Measurements from ENCODE around the gene MOV10L1.
A peak's percentile ranks its signal among the peaks of the same experiment; 100 is the strongest.

The MOV10L1 gene

DNA sequence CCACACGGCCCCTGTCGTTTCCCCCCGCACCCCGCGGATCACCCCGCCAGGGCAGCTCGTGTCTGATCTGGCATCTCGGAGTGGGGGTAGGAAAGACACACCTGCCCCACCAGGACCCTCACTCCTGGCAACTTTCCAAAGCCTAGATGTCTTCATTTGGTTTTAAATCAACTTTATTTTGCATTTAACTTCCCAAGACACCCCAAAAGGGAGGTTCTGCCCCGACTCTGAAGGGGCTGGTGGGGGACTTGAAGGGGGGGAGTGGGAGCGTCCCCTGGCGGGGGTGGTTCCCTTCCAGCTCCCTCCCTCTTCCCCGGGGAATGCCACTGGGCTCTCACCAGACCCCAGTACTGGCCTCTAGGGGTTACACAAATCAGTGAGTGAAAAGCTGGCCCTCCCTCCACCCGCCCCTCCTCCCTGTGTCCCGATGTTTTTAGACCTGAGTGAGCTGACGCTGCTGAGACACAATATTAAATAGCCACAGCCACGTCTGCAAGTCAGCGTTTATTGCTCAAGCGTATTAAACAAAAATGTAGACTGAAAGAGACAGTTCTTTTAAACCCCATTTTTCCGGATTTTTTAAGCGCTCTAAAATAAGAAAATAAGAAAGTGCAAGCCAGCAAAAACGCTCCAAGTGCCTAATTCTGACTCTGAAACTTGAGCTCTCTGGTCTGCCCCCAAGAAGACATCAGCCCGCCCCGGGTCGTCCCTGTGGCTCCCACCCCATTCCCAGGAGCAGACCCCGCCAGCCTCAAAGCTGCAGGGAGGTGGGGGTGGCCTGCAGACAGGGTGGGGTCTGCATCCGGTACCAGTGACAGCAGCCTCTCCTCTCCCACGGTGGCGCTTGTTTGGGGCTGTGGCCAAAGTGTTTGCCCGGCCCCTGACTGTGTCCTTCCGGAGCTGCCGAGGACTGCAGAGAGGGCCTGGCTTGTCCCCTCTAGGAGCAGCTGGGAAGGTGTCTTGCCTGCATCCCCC, 30.6 kb upstream of the MOV10L1 start:
- DNase-seq, result no peak

DNA sequence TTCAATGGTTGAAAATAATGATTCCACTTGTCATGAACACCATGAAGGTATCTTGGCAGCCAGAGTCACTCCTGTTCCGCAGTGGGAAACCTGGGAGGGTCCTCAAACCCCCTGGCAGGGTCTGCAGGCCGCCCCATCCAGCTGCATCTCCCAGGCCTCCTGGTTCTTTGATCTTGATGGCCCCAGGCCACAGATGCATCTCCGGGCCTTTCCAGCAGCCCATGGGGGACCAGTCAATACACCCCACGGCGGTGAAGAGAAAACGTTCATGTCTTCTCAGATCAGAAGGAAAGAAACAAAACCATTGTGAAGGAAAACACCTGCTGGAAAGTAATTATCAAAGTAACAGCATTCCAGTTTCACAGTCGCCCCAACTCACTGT, 29.9 kb upstream of the MOV10L1 start:
- no peak for DNase-seq

DNA sequence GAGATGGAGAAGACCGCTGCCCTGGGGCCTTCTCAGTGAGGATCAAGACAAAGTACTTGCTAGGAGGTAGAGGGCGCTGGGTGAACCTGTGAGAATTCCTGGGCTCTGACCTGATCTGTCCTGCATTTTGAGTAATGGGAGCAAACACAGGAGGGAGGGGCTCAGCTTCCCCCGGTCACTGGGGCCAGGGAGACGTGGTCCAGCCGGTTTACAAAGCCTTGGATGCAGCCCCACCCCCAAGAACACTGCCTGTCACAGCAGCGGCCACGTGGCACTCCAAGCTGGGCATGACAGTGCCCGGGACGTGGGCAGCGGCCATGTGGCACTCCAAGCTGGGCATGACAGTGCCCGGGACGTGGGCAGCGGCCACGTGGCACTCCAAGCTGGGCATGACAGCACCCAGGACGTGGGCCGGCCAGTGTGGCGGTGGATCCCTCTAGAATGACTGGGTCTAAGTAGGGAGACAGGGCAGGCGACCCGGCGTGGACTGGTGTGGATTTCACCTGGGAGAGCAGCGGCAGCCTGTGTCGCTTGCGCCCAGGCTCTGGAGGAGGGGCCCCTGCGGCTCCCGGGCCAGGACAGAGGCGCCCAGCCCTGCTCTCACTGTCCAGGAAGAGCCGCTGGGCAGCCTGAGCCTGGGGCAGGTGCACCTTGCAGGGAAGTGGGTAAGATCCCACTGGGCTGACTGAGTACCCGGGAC, 29.2 kb upstream of the MOV10L1 start:
- no peak for DNase-seq

DNA sequence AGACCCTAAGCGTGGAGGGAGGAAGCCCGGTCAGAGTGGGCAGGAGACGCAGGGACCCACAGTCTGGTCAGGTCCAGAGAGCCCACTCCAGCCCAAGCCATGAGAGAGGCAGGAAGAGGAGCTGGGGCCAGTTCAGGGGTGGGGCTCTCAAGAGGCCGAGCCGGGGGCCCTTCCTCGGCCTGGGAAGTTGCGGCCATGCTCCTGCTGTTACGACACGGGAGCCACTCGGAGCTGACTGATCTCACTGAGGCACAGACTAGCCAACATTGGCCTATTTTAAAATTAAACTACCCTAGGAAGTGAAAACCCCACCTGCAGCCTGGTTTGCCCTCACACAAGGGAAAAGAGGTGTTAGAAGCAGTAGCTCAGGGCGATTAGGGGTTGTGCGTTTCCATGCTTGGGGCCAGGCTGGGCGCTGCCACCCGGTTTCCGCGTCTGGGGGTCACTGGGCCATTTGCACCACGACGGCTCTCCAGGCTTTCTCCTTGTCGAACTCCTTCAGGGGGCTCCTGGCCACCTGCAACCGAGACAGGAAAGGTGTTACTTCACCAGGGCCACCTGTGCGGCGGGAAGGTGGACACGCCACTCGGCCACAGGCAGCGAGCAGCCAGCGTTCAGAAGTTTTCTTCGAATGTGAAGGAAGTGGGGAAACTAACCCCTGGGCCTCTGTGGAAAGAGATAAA, 28.5 kb upstream of the MOV10L1 start:
- no peak for DNase-seq

DNA sequence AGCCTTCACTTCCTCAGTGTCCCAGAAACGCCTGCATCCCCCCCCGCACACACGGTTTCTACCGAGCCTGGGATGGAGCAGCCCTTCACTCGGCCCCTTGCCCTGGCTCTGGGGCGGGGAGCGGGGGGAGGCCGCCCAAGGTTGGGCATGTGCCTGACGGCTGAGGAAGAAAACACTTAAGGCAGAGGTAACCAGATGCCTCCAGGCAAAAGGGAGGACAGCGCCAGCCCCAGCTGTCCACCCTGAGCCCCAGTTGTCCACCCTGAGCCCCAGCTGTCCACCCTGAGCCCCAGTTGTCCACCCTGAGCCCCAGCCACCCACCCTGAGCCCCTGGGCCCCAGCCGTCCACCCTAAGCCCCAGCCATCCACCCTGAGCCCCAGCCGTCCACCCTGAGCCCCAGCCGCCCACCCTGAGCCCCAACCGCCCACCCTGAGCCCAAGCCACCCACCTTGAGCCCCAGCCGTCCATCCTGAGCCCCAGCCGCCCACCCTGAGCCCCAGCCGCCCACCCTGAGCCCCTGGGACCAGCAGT, 27.9 kb upstream of the MOV10L1 start:
- no peak for DNase-seq

DNA sequence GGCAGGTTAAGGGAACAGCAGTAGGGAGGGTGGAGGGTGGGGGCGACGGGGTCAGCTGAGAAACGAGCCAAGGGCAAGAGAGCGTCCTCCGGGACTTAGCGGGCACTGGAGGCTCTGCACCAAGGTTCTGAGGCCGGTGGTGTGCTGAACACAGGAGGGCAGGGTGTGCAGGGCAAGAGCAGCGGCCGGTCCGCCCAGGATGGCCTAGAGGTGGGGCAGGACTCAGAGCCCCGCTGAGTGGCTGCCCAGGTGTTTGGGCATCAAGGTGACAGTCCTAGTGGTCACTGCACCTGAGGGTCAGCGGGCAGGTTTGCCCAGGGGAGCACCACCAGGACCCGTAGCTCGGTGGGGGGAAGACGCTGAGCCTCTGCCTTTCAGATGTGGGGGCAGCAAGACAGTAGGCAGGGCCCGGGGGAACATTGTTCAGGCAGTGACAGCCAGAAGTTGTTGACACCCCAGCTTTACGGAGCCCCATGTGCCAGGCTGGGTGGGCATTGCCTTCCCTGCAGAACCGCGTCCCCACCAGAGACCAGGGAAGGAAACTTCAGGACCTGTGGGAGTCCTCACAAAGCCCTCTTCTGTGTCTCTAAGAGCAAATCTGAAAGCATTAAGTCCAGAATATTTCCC, 27.2 kb upstream of the MOV10L1 start:
- DNase-seq, result no peak

DNA sequence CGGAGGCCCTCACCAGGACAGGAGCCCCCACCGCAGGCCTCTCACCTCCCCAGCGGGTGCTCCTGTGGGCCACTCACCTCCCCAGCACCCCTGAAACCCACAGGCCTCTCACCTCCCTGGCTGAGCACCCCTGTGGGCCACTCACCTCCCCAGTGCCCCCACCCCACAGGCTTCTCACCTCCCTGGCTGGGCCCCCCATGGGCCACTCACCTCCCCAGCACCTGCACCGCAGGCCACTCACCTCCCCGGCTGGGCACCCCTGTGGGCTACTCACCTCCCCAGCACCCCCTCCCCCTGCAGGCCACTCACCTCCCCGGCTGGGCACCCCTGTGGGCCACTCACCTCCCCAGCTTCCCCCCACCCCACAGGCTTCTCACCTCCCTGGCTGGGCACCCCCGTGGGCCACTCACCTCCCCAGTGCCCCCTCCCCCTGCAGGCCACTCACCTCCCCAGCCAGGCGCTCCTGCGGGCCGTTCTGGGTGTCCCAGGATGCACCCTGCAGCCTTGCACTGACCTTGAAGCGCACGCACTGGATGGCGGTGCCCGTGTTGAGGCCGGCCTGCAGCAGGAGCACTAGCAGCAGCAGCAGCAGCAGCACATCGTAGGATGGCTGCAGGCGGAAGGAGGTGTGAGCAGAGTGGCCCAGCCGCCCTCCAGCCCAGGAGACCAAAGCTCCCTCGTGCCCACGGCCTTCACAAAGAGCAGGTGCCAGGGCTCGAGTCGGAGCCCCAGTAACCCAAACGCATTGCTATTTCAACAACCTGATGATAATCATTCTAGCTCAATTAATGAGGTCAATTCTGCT, 26.0 kb upstream of the MOV10L1 start:
- DNase-seq, result no peak

DNA sequence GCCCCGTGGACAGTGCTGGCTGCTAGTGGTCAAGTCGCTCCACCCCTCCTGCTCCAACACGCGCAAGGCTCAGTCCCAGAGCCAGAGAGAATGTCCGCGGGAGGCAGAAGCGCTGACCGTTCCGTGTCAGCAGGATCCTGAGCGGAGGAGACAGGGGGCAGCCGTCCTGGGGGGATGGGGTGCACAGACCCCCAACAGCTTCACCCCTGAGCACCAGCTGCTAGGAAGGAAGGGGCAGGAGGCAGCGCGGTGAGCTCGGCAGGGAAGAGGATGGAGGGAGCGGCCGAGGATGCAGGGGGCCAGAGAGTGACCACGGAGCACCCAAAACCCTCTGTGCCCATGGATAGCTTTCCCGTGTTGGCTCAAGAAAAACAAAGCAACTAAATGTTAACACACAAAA, 25.4 kb upstream of the MOV10L1 start:
- DNase-seq, result no peak

DNA sequence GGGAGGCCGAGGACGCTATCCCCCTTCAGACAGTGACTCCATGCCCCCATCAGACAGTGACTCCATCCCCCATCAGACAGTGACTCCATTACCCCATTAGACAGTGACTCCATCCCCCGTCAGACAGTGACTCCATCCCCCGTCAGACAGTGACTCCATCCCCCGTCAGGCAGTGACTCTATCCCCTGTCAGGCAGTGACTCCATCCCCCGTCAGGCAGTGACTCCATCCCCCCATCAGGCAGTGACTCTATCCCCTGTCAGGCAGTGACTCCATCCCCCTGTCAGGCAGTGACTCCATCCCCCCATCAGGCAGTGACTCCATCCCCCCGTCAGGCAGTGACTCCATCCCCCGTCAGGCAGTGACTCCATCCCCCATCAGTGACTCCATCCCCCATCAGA, 22.6 kb upstream of the MOV10L1 start:
- DNase-seq, result no peak

DNA sequence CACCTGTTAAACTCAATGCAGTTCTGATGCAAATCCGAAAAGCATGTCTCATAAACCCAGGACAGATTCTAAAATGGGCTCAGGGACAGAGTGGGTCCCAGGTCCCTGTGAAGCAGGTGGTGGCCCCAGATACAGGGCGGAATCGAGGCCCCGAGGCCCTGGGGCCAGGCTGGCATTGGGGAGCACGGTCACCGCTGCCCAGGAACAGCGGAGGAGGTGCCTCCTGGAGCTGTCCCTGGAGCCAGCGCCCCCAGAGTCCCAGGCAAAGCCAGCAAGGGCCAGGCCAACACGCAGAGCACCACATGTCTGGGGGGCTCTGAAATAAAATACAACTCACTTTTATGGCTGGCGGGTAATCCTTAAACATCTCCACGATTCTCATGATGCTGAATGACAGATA, 21.7 kb upstream of the MOV10L1 start:
- DNase-seq, result no peak

GRCh38 chr22:50070366-50070765, 19.4 kb upstream of the MOV10L1 start:
- no peak for DNase-seq

DNA sequence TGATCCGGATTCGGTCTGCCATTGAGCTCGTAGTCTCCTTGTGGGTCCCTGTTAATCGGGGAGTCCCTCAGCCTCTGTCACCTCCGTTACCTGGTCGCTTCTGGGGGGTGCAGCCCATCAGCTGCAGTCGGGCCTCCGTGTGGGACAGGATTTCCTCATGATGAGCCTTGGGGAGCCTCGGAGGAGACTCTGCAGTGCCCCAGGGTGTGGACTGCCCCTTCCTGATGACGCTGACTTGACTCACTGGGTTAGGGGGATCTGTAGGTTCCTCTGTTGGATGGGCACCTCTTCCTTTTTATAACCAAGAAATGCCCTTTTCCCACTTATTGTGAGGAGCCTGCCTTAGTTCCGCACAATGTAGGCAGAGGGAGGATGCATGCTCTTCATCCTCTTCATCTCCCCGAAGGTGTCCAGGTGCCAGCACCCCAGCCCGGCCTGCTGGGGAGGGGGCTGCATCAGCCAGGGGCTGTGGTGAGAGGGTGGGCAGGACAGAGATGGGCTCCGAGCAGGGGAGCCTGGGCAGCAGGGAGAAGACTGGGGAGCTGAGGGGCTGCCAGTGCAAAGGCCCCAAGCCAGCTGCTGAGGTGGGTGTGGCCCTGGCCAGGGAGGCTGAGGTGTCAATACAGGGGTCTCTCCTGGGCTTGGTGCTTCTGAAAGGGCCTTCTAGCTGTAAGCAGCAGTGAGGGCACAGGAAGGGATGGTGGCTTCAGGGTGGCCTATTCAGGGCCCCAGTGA, 18.2 kb upstream of the MOV10L1 start:
- no peak for DNase-seq

DNA sequence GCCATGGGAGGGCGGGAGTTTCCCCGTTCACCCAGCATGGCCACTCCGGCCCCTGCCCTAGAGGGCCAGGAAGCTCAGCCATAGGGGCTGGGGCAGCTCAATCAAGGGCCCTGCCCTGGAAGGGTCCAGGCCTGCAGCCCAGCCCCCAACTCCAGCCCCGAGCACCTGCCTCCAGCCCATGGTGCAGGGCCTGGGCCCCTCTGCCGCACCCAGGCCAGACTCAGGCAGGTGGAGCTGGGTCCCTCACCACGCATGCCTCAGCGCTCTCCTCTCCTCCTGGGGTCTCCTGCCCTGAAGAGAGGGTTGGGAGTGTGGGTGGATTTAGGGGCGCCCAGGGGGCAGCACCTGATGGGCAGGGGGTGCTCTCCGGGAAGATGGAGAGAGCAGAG, 17.6 kb upstream of the MOV10L1 start:
- DNase-seq, result no peak

DNA sequence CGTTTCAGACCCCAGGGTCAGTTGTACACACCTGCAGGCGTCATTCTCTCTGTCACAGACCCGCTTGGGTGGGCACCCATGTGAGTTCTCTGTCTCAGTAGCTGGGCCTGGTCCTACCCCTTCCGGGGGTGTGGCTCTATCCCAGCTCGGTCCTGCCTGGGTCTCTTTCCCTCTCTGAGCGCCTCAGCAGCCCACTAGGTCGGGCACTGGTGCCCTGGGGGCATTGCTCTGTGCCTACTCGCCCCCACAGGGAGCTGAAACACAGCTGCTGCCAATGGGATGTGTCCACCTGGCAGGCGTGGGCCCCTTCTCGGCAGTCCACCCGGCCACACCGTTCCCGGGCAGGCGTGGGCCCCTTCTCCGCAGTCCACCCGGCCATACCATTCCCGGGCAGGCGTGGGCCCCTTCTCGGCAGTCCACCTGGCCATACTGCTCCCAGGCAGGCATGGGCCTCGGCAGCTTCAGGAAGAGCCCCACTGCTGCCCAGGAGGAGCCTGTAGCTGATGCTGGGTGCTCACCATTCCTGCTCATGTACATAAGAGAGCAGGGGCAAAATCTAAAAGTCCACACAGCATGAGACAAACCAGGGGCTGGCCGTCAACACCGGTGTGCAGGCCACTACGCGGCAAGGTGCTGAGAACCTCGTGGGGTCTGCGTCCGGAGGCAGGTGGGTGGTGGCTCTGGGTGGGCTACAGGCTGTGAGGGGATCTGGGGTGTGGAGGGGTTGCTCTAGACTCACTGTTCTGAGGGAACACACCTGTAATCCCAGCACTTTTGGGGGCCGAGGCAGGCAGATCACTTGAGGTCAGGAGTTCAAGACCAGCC, 16.9 kb upstream of the MOV10L1 start:
- DNase-seq, result no peak

DNA sequence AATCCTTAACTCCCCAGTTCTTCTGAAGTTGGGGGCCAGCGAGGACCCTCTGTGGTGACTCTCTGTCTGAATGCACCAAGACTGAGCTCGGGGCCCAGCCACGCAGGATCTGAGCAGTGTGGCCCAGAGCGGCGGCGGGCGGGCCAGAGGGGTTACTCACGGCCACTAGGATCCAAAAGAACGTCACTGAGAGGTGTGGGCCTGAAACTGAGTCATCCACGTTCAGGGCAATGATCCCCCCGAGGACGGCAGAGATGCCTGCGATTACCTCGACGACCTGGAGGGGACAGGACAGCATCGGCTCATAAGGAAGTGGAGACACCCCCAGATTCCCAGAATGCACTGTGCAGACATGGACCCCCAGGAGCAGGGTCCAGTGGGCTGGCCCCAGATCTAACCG, 15.8 kb upstream of the MOV10L1 start:
- DNase-seq, result no peak

- DNase-seq, result peak; percentile 74
These were observed 15.0 kb upstream of the MOV10L1 start for GRCh38 chr22:50074551-50075530.

GRCh38 chr22:50076646-50077535, 12.9 kb upstream of the MOV10L1 start:
- DNase-seq, result no peak

GRCh38 chr22:50078246-50078645, 11.6 kb upstream of the MOV10L1 start:
- DNase-seq, result no peak
